Measurements from ENCODE around the gene RXRA. TPM values are rescaled to one million over a fixed set of nuclear protein-coding genes. Genes with fewer than 3 reads are reported as not detected.

RXRA gene
- total RNA-seq, 1 donor from 2014 or later, result 33.4 TPM

DNA sequence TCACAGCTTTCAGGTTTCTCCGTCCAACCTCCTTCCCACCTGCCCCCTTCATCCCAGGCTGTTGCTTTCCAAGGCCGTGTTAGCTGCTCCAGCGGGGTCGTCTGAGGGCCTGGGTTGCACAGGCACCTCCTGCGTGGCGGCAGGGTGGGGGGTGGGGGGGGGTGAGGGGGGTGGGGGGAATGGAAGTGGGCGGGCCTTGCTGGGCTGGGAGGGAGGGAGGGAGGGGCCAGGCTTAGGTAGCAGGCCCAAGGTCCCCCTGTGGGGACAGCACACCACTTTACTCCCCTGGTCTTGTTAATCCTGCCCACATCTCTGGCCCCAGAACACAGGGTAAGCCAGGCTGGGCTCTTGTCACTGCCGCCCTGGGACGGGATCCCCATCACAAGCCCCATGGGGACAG lies 99.1 kb downstream of the RXRA start:
- Histone ChIP-seq H3K9me3 (ENCODE audit: insufficient read depth, low read depth, low read length) (no peaks in the 10 kb centered on the region), H3K4me2 (ENCODE audit: low read length) (no peak overlapping the region), H3K79me2 (ENCODE audit: insufficient read depth, low read length) (no peaks in the 10 kb centered on the region), H3K27ac (ENCODE audit: low read depth, low read length) (no peak overlapping the region), H3K4me3 (ENCODE audit: insufficient read depth, low read depth, low read length) (no peak overlapping the region), H4K20me1 (ENCODE audit: insufficient read depth, low read length) (peaks cover 17% of the 10 kb centered on the region), H3K36me3 (ENCODE audit: insufficient read depth, low read length) (no peaks in the 10 kb centered on the region), H2AFZ (ENCODE audit: low read depth, low read length) (no peak overlapping the region), H3K4me1 (ENCODE audit: insufficient read depth, low read length) (no peaks in the 10 kb centered on the region), H3K9ac (ENCODE audit: low read length) (no peak overlapping the region), H3K27me3 (ENCODE audit: insufficient read depth, low read length) (no peaks in the 10 kb centered on the region)
- TF ChIP-seq CTCF (IDR thresholded peaks at IDR 0.05; ENCODE audit: insufficient read depth, low read depth, low read length) (no peak), EZH2 (IDR thresholded peaks at IDR 0.05; ENCODE audit: insufficient read depth, low read length) (no peak)
- Mint-ChIP-seq H3K4me1 (ENCODE audit: low read depth, unreplicated experiment) (no peaks in the 10 kb centered on the region), H3K27ac (ENCODE audit: unreplicated experiment) (no peak overlapping the region), H3K27me3 (ENCODE audit: low read depth, unreplicated experiment) (no peaks in the 10 kb centered on the region), H3K36me3 (ENCODE audit: low read depth, unreplicated experiment) (peaks cover 7% of the 10 kb centered on the region), H3K4me3 (ENCODE audit: unreplicated experiment) (no peak overlapping the region), H3K9me3 (ENCODE audit: unreplicated experiment) (no peaks in the 10 kb centered on the region)
- no peak for DNase-seq (ENCODE audit: low read depth)
- no peak for FAIRE-seq

DNA sequence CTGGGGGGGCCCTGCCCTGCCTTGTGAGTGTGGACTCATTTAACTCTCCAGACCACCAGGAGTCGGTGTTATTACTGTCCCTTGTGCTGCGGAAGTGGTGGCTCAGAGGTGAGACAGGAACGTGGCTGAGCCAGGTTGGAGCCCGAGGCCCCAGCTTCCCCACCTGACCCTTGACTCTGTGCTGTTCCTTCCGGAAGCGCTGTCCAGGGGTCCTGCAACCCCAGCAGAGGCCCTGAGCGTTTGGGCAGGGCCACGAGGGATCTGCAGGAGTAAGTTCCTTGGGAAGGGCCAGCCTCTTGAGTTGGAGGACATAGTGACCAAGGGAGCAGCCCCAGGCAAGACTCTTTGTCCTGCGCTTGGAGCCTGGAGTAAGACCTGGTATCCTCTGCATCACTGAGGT lies 99.6 kb downstream of the RXRA start:
- Histone ChIP-seq H4K20me1 (ENCODE audit: insufficient read depth, low read length) (peaks cover 14% of the 10 kb centered on the region), H3K79me2 (ENCODE audit: insufficient read depth, low read length) (no peaks in the 10 kb centered on the region), H3K36me3 (ENCODE audit: insufficient read depth, low read length) (no peaks in the 10 kb centered on the region), H3K4me2 (ENCODE audit: low read length) (no peak overlapping the region), H3K4me3 (ENCODE audit: insufficient read depth, low read depth, low read length) (no peak overlapping the region), H2AFZ (ENCODE audit: low read depth, low read length) (no peak overlapping the region), H3K9me3 (ENCODE audit: insufficient read depth, low read depth, low read length) (no peaks in the 10 kb centered on the region), H3K27me3 (ENCODE audit: insufficient read depth, low read length) (no peaks in the 10 kb centered on the region), H3K4me1 (ENCODE audit: insufficient read depth, low read length) (no peaks in the 10 kb centered on the region), H3K27ac (ENCODE audit: low read depth, low read length) (no peak overlapping the region), H3K9ac (ENCODE audit: low read length) (no peak overlapping the region)
- Mint-ChIP-seq H3K27me3 (ENCODE audit: low read depth, unreplicated experiment) (no peaks in the 10 kb centered on the region), H3K4me3 (ENCODE audit: unreplicated experiment) (no peak overlapping the region), H3K9me3 (ENCODE audit: unreplicated experiment) (no peaks in the 10 kb centered on the region), H3K36me3 (ENCODE audit: low read depth, unreplicated experiment) (peaks cover 9% of the 10 kb centered on the region), H3K4me1 (ENCODE audit: low read depth, unreplicated experiment) (no peaks in the 10 kb centered on the region), H3K27ac (ENCODE audit: unreplicated experiment) (no peak overlapping the region)
- FAIRE-seq (no peak), DNase-seq (ENCODE audit: low read depth) (no peak)
- TF ChIP-seq EZH2 (IDR thresholded peaks at IDR 0.05; ENCODE audit: insufficient read depth, low read length) (no peak), CTCF (IDR thresholded peaks at IDR 0.05; ENCODE audit: insufficient read depth, low read depth, low read length) (no peak)

- Histone ChIP-seq H3K9me3 (ENCODE audit: insufficient read depth, low read depth, low read length) (no peaks in the 10 kb centered on the region), H4K20me1 (ENCODE audit: insufficient read depth, low read length) (peaks cover 8% of the 10 kb centered on the region), H3K4me3 (ENCODE audit: insufficient read depth, low read depth, low read length) (no peak overlapping the region), H3K79me2 (ENCODE audit: insufficient read depth, low read length) (no peaks in the 10 kb centered on the region), H3K27ac (ENCODE audit: low read depth, low read length) (no peak overlapping the region), H3K9ac (ENCODE audit: low read length) (no peak overlapping the region), H3K4me1 (ENCODE audit: insufficient read depth, low read length) (no peaks in the 10 kb centered on the region), H3K36me3 (ENCODE audit: insufficient read depth, low read length) (no peaks in the 10 kb centered on the region), H2AFZ (ENCODE audit: low read depth, low read length) (no peak overlapping the region), H3K27me3 (ENCODE audit: insufficient read depth, low read length) (no peaks in the 10 kb centered on the region), H3K4me2 (ENCODE audit: low read length) (no peak overlapping the region)
- FAIRE-seq, result no peak
- no peaks in the 10 kb centered on the region for H3K9me3 Mint-ChIP-seq (ENCODE audit: unreplicated experiment)
- TF ChIP-seq CTCF (IDR thresholded peaks at IDR 0.05; ENCODE audit: insufficient read depth, low read depth, low read length) (no peak), EZH2 (IDR thresholded peaks at IDR 0.05; ENCODE audit: insufficient read depth, low read length) (no peak)
- no peak for DNase-seq (ENCODE audit: low read depth)
- H3K27me3 Mint-ChIP-seq (ENCODE audit: low read depth, unreplicated experiment), result no peaks in the 10 kb centered on the region
- no peak overlapping the region for H3K27ac Mint-ChIP-seq (ENCODE audit: unreplicated experiment)
- peaks cover 2% of the 10 kb centered on the region for H3K4me1 Mint-ChIP-seq (ENCODE audit: low read depth, unreplicated experiment)
- H3K36me3 Mint-ChIP-seq (ENCODE audit: low read depth, unreplicated experiment), result peaks cover 6% of the 10 kb centered on the region
- no peak overlapping the region for H3K4me3 Mint-ChIP-seq (ENCODE audit: unreplicated experiment)
These were observed 100.2 kb downstream of the RXRA start for GRCh38 chr9:134426436-134426835.

All from astrocyte (in vitro differentiated cells and primary cell).